GM12874 (cell line): ENCODE measurements around the gene AKR7A2.

ENCODE experiments used
- CTCF ChIP-seq: IDR thresholded peaks from 2 replicates; pipeline ENCODE4 v1.5.1; 2011; ENCODE audit warnings: low read depth, mild to moderate bottlenecking, control low read depth, low read length, moderate library complexity; ENCODE audit not compliant: insufficient read depth

AKR7A2 gene

DNA sequence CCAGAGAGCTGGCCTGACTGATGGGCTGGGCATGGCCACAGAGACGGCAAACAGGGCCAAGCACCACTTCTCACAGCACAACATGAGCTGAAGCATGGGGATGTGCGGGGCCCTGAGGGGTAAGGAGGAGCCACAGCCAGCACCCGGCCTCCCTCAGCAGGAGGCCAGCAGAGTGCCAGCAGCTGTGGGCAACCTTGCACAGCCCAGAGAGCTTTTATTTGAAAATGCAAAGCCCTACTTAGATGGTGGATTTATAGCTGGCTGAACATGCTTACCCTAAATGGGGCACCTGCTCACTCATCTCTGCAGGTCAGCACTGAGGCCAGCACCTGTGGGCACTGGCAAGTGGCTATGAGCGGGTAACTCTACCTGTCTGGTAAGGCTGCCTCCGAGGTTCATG is 44.3 kb upstream of the AKR7A2 start:
- TF ChIP-seq CTCF, result no peak

DNA sequence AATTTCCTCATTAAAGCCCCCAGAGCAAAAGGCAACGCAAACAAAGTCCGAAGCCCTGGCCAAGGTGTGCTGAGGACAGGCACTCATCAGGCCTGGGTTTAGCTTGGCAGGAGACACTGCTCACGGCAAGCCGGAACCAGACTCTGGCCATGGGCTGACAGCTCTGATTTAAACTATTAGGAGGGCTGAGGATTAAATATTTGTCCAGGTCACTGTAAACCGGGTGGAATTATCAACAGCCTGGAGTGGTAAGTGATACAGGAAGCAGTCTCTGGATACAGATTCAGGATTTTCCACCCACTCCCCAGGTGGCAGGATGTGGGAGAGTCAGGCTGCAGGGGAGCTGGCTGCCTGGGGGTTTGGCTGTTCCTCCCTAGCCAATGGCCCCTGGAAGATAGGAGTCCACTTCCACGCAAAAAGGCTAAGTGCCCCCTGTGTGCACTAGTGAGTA is 42.6 kb upstream of the AKR7A2 start:
- TF ChIP-seq CTCF, result no peak

GRCh38 chr1:19353596-19353995 is 41.7 kb upstream of the AKR7A2 start:
- TF ChIP-seq CTCF, result no peak

DNA sequence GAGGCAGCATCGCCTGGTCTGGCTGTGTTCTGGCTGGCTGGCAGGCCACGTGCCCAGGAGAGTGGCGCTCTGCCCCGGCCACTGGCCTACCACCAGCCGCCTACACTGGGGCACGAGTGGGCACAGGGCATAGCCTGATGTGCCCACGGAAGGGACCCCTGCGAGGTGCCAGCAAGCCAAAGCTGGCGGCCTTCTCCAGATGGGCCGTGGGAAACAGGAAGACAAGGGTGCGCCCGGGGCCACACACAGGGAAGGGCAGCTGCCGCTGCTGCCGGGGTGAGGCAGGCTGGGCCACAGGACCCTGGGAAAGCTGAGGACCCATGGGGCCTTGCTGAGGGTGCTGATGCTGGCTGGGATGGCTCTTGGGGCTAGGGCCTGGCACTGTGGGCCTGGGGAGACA is 40.9 kb upstream of the AKR7A2 start:
- no peak for TF ChIP-seq CTCF

GRCh38 chr1:19351873-19352272 is 39.9 kb upstream of the AKR7A2 start:
- TF ChIP-seq CTCF, result no peak

- no peak for TF ChIP-seq CTCF
Observed at GRCh38 chr1:19350566-19350965, 38.6 kb upstream of the AKR7A2 start.

DNA sequence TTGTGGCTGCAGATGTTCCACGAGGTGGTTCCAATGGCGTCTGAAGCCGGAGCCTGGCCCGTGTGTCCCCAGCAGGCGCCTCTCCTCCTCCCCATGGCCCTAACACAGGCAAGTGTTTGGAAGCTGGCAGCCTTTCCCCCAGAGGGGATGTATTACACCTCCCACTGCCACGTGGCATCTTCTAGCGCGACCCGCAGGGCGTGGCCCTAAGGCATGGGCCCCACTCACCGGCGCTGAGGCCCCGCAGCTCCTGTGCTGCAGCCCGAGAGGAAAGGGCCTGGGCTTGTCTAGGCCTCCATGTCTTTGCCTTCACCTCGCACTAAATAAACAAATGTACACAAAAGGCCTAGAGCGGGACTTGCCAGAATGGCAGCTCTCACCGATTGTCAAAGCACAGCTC is 38.1 kb upstream of the AKR7A2 start:
- TF ChIP-seq CTCF, result no peak
